ENCODE data around the gene ERO1A.
A peak's percentile ranks its signal among the peaks of the same experiment; 100 is the strongest.

ERO1A gene

DNA sequence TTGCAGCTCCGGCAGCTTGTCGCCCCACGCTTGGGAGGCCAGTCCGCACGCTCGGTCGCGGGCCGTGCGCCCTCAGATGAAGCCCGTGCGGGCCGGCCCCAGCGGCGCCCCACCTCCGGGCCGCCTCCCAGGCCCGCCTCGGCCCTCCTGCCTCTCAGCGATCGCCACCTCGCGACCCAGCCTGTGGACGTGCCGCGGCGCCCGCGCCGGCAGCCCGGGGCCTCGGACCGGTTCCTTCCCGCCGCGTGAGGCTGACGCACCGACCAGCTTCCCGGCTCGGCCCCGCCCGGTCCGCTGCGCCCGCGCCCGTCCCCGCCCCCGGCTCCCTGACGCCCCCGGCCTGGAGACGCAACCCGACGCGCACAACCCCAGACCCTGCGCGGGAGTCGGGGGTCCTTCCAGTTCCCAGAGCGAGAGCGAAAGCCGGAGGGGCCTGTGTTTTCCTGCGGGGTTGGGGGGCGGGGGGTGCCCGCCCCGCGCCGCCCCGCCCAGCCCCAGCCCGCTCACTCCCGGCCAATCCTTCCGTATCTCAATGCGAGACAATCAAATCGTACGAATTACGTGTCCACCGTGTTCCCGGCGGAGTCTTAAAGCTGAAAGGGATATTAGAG is at the start of gene ERO1A:
TSS of gene ERO1A (minus strand) at position 78 of the 611 bp plus-strand sequence. CDS start at position 1, 77 bp downstream.
- peak within 1 kb of the TSS; percentile 82 for H3K4me3 ChIP-seq (ENCODE audit: low read depth, low read length)
- peak; percentile 39; the same call in 1 of the 2 replicates for TF ChIP-seq CTCF (IDR thresholded peaks at IDR 0.05; ENCODE audit: control insufficient read depth, extremely low read depth, insufficient read depth)

GRCh38 chr14:52741865-52742264 is 46.5 kb upstream of the ERO1A start:
- TF ChIP-seq CTCF (IDR thresholded peaks at IDR 0.05; ENCODE audit: control insufficient read depth, extremely low read depth, insufficient read depth): no peak
- DNase-seq (ENCODE audit: low read depth): no peak
- H3K4me3 ChIP-seq (ENCODE audit: low read depth, low read length): no peak overlapping the region

More for the DNA sequence above, at the start of gene ERO1A:
- DNase-seq (ENCODE audit: low read depth): no peak

- no peak for DNase-seq (ENCODE audit: low read depth)
- no peak for TF ChIP-seq CTCF (IDR thresholded peaks at IDR 0.05; ENCODE audit: control insufficient read depth, extremely low read depth, insufficient read depth)
- no peak overlapping the region for H3K4me3 ChIP-seq (ENCODE audit: low read depth, low read length)
Measured at GRCh38 chr14:52740751-52741150, 45.4 kb upstream of the ERO1A start.

DNA sequence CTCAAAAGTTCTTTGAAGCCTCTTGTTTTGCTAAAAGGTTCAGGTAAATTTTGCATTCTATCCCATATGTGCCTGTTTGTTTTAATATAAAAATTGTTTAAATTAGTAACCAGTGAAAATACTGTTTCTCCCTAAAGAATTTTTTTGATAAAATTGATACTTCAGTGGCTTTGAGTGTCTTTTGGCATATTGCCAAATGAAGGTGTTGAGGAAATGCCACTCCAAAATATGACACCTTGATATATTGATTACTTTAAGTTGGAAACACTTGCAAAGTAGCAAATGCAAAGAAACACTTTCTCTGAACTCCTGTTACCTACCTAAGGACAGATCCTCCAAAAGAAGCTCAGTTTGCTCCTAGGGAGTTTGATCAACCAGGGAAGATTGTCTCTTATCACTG is 43.1 kb upstream of the ERO1A start:
- H3K4me3 ChIP-seq (ENCODE audit: low read depth, low read length): no peak overlapping the region
- DNase-seq (ENCODE audit: low read depth): no peak
- TF ChIP-seq CTCF (IDR thresholded peaks at IDR 0.05; ENCODE audit: control insufficient read depth, extremely low read depth, insufficient read depth): no peak

DNA sequence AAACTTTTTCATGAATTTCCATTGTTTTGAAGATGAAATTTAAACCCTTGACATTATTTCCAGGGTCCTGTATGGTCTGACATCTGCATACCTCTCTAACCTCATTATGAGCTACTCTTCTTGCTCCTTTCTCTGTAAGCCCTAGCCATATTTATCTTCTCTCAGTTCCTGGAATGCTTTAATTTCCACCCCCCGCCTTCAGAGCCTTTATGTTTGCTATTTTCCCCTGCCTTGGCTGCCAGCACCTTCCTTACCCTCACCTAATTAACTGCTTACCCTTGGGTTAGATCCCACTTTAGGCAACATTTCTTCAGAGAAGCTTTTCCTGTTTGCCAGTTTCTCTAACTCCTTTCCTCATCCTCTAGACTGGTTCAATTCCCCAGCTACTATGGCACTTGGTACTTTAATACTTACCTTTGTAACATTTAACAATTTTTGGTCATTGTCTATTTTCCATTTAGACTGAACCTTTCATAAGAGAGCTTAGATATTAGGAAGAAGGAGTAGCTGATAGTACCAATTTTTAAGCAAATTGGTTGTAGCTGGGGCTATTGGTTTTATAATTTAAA is 40.6 kb upstream of the ERO1A start:
- no peak overlapping the region for H3K4me3 ChIP-seq (ENCODE audit: low read depth, low read length)
- DNase-seq (ENCODE audit: low read depth): peak; percentile 49
- TF ChIP-seq CTCF (IDR thresholded peaks at IDR 0.05; ENCODE audit: control insufficient read depth, extremely low read depth, insufficient read depth): no peak

DNA sequence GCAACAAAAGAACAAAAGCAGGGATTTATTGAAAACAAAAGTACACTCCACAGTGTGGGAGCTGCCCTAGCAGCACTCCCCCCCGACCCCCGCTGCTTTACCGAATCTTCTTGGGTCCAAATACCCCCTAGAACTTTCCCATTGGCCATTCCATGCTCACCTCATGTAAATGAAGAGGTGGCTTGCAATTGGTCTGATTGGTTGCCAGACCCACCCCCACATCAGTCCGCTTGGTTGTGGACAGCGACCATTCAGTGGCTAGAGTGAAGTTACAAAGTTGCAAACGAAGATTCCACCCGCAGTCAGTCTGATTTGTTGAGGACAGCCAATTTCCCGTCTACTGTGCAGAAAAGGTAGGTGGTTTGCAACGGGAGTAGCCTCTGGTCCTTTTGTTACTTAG is 38.5 kb upstream of the ERO1A start:
- H3K4me3 ChIP-seq (ENCODE audit: low read depth, low read length): no peak overlapping the region
- TF ChIP-seq CTCF (IDR thresholded peaks at IDR 0.05; ENCODE audit: control insufficient read depth, extremely low read depth, insufficient read depth): no peak
- no peak for DNase-seq (ENCODE audit: low read depth)

- H3K4me3 ChIP-seq (ENCODE audit: low read depth, low read length): peak overlapping the region; percentile 93
- no peak for TF ChIP-seq CTCF (IDR thresholded peaks at IDR 0.05; ENCODE audit: control insufficient read depth, extremely low read depth, insufficient read depth)
- no peak for DNase-seq (ENCODE audit: low read depth)
Measured at GRCh38 chr14:52730709-52731111, 35.4 kb upstream of the ERO1A start.
